ENCODE data around the gene ZFYVE28.

ZFYVE28 gene

DNA sequence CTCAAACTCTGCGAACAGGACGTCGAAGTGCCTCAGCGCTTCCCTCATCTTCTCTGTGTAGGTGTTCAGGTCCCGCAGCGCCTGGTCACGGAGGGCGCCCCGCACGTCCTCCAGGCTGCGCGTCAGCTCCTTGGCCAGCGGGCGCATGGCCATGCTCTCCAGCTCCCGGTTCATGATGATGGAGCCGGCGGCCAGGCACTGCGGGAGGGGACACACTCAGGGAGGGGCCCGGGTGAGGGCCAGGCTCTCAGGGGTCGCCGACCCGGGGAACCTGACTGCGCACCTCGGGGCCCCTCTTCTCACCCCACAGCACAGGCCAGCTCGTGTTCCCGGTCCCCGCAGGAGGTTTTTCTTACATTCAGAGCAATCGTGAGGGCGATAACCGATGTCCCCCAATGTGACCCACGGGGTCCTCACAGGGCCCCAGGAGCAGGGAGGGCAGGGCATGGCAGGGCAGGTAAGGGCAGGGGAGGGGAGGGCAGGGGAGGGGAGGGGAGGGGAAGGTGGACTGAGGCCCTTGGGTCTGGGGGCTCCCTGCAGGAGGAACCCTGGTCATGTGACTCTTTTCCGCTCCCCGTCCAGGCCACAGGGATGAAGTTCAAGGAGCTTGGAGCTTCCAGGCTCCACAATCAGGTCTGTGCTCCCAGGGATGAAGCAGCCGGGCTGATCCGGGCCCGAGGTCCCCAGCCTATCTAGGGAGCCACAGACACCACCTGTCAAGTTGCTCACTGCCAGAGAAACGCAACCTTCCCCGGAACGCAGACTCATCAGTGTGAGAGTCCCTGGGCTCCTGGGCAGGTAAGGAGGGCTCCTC is 78.8 kb downstream of the ZFYVE28 start:
- Histone ChIP-seq H3K79me2 (ENCODE audit: control insufficient read depth, low read length) (no peaks in the 10 kb centered on the region), H3K27ac (ENCODE audit: low read depth, low read length) (no peak overlapping the region), H3F3A (ENCODE audit: control insufficient read depth, insufficient read depth) (no peaks in the 10 kb centered on the region), H3K4me3 (ENCODE audit: low read length) (no peak overlapping the region), H3K4me2 (ENCODE audit: low read length) (no peak overlapping the region), H3K9me3 (ENCODE audit: control insufficient read depth, insufficient read depth, low read length) (no peaks in the 10 kb centered on the region), H3K36me3 (ENCODE audit: control insufficient read depth, low read length) (no peaks in the 10 kb centered on the region), H3K27me3 (ENCODE audit: control insufficient read depth, low read length) (0 out of 2 replicates have a peak, but pooled peaks cover 5% of the 10 kb centered on the region), H3K9me2 (replicated peaks; ENCODE audit: control insufficient read depth, low read length) (no peaks in the 10 kb centered on the region), H4K20me1 (ENCODE audit: control insufficient read depth, insufficient read depth, low read depth, low read length) (no peaks in the 10 kb centered on the region), H3K4me1 (ENCODE audit: control insufficient read depth, low read length) (no peaks in the 10 kb centered on the region)
- TF ChIP-seq EZH2phosphoT487 (IDR thresholded peaks at IDR 0.05; ENCODE audit: borderline replicate concordance, low read length), result no peak
- TF ChIP-seq, protein P1, sequence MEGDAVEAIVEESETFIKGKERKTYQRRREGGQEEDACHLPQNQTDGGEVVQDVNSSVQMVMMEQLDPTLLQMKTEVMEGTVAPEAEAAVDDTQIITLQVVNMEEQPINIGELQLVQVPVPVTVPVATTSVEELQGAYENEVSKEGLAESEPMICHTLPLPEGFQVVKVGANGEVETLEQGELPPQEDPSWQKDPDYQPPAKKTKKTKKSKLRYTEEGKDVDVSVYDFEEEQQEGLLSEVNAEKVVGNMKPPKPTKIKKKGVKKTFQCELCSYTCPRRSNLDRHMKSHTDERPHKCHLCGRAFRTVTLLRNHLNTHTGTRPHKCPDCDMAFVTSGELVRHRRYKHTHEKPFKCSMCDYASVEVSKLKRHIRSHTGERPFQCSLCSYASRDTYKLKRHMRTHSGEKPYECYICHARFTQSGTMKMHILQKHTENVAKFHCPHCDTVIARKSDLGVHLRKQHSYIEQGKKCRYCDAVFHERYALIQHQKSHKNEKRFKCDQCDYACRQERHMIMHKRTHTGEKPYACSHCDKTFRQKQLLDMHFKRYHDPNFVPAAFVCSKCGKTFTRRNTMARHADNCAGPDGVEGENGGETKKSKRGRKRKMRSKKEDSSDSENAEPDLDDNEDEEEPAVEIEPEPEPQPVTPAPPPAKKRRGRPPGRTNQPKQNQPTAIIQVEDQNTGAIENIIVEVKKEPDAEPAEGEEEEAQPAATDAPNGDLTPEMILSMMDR (IDR thresholded peaks at IDR 0.05; ENCODE audit: low read depth, low read length, poor library complexity, severe bottlenecking), result no peak

DNA sequence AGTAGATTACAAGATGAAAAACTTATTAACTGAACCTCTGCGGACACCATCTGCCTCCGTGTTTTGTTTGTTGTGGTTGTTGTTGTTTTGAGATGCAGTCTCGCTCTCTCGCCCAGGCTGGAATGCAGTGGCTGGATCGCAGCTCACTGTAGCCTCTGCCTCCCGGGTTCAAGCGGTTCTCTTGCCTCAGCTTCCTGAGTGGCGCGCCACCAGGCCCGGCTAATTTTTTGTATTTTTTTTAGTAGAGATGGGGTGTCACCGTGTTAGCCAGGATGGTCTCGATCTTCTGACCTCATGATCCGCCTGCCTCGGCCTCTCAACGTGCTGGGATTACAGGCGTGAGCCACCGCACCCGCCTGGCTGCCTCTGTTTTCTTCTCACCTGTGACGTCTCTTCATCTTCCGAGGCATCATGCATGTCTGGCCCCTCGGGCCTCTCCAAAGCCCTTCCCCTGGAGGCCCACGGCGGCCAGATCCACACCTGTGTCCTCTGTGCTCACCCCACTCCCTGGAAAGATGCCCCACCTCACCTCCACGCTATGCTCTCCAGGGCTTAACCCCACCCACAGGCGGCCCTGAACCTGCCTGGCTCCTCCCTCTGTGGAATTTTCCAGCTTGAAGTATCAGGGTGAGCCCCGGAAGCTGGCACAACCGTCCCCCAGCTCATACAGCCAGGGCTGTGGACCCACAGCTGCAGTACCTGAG is 79.5 kb downstream of the ZFYVE28 start:
- no peak overlapping the region for H3K27ac ChIP-seq (ENCODE audit: low read depth, low read length)
- no peak overlapping the region for H3K4me3 ChIP-seq (ENCODE audit: low read length)
- H3K4me1 ChIP-seq (ENCODE audit: control insufficient read depth, low read length), result no peaks in the 10 kb centered on the region
- no peak overlapping the region for H3K4me2 ChIP-seq (ENCODE audit: low read length)
- no peaks in the 10 kb centered on the region for H4K20me1 ChIP-seq (ENCODE audit: control insufficient read depth, insufficient read depth, low read depth, low read length)
- H3K36me3 ChIP-seq (ENCODE audit: control insufficient read depth, low read length), result no peaks in the 10 kb centered on the region
- H3F3A ChIP-seq (ENCODE audit: control insufficient read depth, insufficient read depth), result no peaks in the 10 kb centered on the region
- H3K27me3 ChIP-seq (ENCODE audit: control insufficient read depth, low read length), result peaks cover 4% of the 10 kb centered on the region
- no peak for TF ChIP-seq EZH2phosphoT487 (IDR thresholded peaks at IDR 0.05; ENCODE audit: borderline replicate concordance, low read length)
- TF ChIP-seq, protein P1 (IDR thresholded peaks at IDR 0.05; ENCODE audit: low read depth, low read length, poor library complexity, severe bottlenecking), result no peak
- no peaks in the 10 kb centered on the region for H3K79me2 ChIP-seq (ENCODE audit: control insufficient read depth, low read length)
- no peaks in the 10 kb centered on the region for H3K9me2 ChIP-seq (replicated peaks; ENCODE audit: control insufficient read depth, low read length)
- no peaks in the 10 kb centered on the region for H3K9me3 ChIP-seq (ENCODE audit: control insufficient read depth, insufficient read depth, low read length)

DNA sequence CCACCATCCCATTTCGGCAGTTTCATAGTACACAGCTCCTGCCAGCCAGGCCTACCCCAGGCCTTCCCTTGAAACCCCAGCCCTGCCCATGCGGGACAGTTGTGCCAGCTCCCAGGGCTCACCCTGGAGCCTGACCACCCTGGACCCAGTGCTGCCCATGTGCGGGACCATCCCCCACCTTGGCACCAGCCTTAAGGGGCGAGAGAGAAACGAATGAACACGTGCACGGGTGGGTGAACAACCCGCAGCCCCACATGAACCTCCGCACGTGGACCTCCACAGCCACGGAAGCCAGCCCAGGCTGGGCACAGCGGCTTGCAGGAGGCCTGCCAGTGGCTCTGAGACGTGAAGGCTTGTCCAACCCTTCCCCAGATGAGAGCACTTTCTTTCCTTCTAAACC is 80.5 kb downstream of the ZFYVE28 start:
- no peaks in the 10 kb centered on the region for H3K9me3 ChIP-seq (ENCODE audit: control insufficient read depth, insufficient read depth, low read length)
- H3K27me3 ChIP-seq (ENCODE audit: control insufficient read depth, low read length), result peaks cover 7% of the 10 kb centered on the region
- no peaks in the 10 kb centered on the region for H3K79me2 ChIP-seq (ENCODE audit: control insufficient read depth, low read length)
- no peak for TF ChIP-seq EZH2phosphoT487 (IDR thresholded peaks at IDR 0.05; ENCODE audit: borderline replicate concordance, low read length)
- TF ChIP-seq, protein P1 (IDR thresholded peaks at IDR 0.05; ENCODE audit: low read depth, low read length, poor library complexity, severe bottlenecking), result no peak
- no peak overlapping the region for H3K4me3 ChIP-seq (ENCODE audit: low read length)
- H3K27ac ChIP-seq (ENCODE audit: low read depth, low read length), result no peak overlapping the region
- no peaks in the 10 kb centered on the region for H3K4me1 ChIP-seq (ENCODE audit: control insufficient read depth, low read length)
- H3K9me2 ChIP-seq (replicated peaks; ENCODE audit: control insufficient read depth, low read length), result no peaks in the 10 kb centered on the region
- H3K36me3 ChIP-seq (ENCODE audit: control insufficient read depth, low read length), result no peaks in the 10 kb centered on the region
- no peaks in the 10 kb centered on the region for H4K20me1 ChIP-seq (ENCODE audit: control insufficient read depth, insufficient read depth, low read depth, low read length)
- no peak overlapping the region for H3K4me2 ChIP-seq (ENCODE audit: low read length)
- no peaks in the 10 kb centered on the region for H3F3A ChIP-seq (ENCODE audit: control insufficient read depth, insufficient read depth)
